BLaER1 treated with 17β-estradiol and CSF1 and Interleukin-3, amounts not matched to agents 10 nM and 100 nM (cell line): ENCODE data around the gene PRKG1.

ENCODE experiments used
- H3K27ac ChIP-seq, 11 experiments: shearing (Covaris generic); formaldehyde crosslinking; 2 replicates each; pipeline ENCODE4 v1.8.1; 2022
- H3K27me3 ChIP-seq, 11 experiments: shearing (Covaris generic); formaldehyde crosslinking; 2 replicates each; pipeline ENCODE4 v1.8.1; 2022
- H3K36me3 ChIP-seq, 11 experiments: shearing (Covaris generic); formaldehyde crosslinking; 2 replicates each; pipeline ENCODE4 v1.8.1; 2022
- H3K4me1 ChIP-seq, 10 experiments: shearing (Covaris generic); formaldehyde crosslinking; 2 replicates each; pipeline ENCODE4 v1.8.1; 2022
- H3K4me2 ChIP-seq, 11 experiments: shearing (Covaris generic); formaldehyde crosslinking; 2 replicates each; pipeline ENCODE4 v1.8.1; 2022
- H3K4me3 ChIP-seq, 10 experiments: shearing (Covaris generic); formaldehyde crosslinking; 2 replicates each; pipeline ENCODE4 v1.8.1; 2022
- H3K9ac ChIP-seq, 11 experiments: shearing (Covaris generic); formaldehyde crosslinking; 2 replicates each; pipeline ENCODE4 v1.8.1; 2022
- H3K9me3 ChIP-seq, 11 experiments: shearing (Covaris generic); formaldehyde crosslinking; replicated peaks in 1 of 11; 2 replicates each; pipeline ENCODE4 v1.8.1; 2022
- H4K20me1 ChIP-seq, 11 experiments: shearing (Covaris generic); formaldehyde crosslinking; 2 replicates each; pipeline ENCODE4 v1.8.1; 2022
- Cebpa-rat ChIP-seq, 11 experiments: shearing (Covaris generic); IDR thresholded peaks; 2 replicates each; pipeline ENCODE4 v1.8.1; 2022

The PRKG1 gene

GRCh38 chr10:52040486-52040885 is 966.2 kb downstream of the PRKG1 start:
- Histone ChIP-seq H3K9me3 (no peaks in the 10 kb centered on the region), H3K4me2 (no peak overlapping the region), H3K9ac (no peak overlapping the region), H3K4me1 (no peaks in the 10 kb centered on the region), H3K27ac (no peak overlapping the region), H3K27me3 (no peaks in the 10 kb centered on the region), H4K20me1 (no peaks in the 10 kb centered on the region), H3K36me3 (no peaks in the 10 kb centered on the region), H3K4me3 (no peak overlapping the region)
- no peak for TF ChIP-seq Cebpa-rat (IDR thresholded peaks at IDR 0.05)

GRCh38 chr10:52043811-52044210 is 969.5 kb downstream of the PRKG1 start:
- Histone ChIP-seq H3K4me3 (no peak overlapping the region), H3K4me2 (no peak overlapping the region), H4K20me1 (no peaks in the 10 kb centered on the region), H3K4me1 (no peaks in the 10 kb centered on the region), H3K9ac (no peak overlapping the region), H3K27ac (no peak overlapping the region), H3K9me3 (no peaks in the 10 kb centered on the region), H3K27me3 (no peaks in the 10 kb centered on the region), H3K36me3 (no peaks in the 10 kb centered on the region)
- TF ChIP-seq Cebpa-rat (IDR thresholded peaks at IDR 0.05) = no peak

- Histone ChIP-seq H3K9me3 (0 out of 22 replicates have a peak, but pooled peaks cover 0 to 3% (median 0%) of the 10 kb centered on the region in 11 experiments), H3K27me3 (no peaks in the 10 kb centered on the region), H4K20me1 (no peaks in the 10 kb centered on the region), H3K4me2 (no peak overlapping the region), H3K27ac (no peak overlapping the region), H3K4me3 (no peak overlapping the region), H3K4me1 (no peaks in the 10 kb centered on the region), H3K9ac (no peak overlapping the region), H3K36me3 (no peaks in the 10 kb centered on the region)
- no peak for TF ChIP-seq Cebpa-rat (IDR thresholded peaks at IDR 0.05)
Observed at GRCh38 chr10:52048051-52048450, 973.8 kb downstream of the PRKG1 start.

- Histone ChIP-seq H4K20me1 (no peaks in the 10 kb centered on the region), H3K9me3 (0 out of 22 replicates have a peak, but pooled peaks cover 0 to 3% (median 0%) of the 10 kb centered on the region in 11 experiments), H3K36me3 (no peaks in the 10 kb centered on the region), H3K4me2 (no peak overlapping the region), H3K4me3 (no peak overlapping the region), H3K27ac (no peak overlapping the region), H3K4me1 (no peaks in the 10 kb centered on the region), H3K27me3 (no peaks in the 10 kb centered on the region), H3K9ac (no peak overlapping the region)
- TF ChIP-seq Cebpa-rat (IDR thresholded peaks at IDR 0.05) = no peak
Observed at GRCh38 chr10:52050429-52051047, 976.3 kb downstream of the PRKG1 start.

GRCh38 chr10:52053497-52053896 is 979.2 kb downstream of the PRKG1 start:
- H3K4me1 ChIP-seq = no peaks in the 10 kb centered on the region
- no peak for TF ChIP-seq Cebpa-rat (IDR thresholded peaks at IDR 0.05)
- no peak overlapping the region for H3K4me2 ChIP-seq
- no peaks in the 10 kb centered on the region for H3K27me3 ChIP-seq
- H3K4me3 ChIP-seq = no peak overlapping the region
- 0 out of 22 replicates have a peak, but pooled peaks cover 0 to 3% (median 0%) of the 10 kb centered on the region in 11 experiments for H3K9me3 ChIP-seq
- H3K36me3 ChIP-seq = no peaks in the 10 kb centered on the region
- no peaks in the 10 kb centered on the region for H4K20me1 ChIP-seq
- H3K9ac ChIP-seq = no peak overlapping the region
- no peak overlapping the region for H3K27ac ChIP-seq

- Histone ChIP-seq H3K27me3 (no peaks in the 10 kb centered on the region), H3K36me3 (no peaks in the 10 kb centered on the region), H3K27ac (no peak overlapping the region), H3K4me2 (no peak overlapping the region), H3K4me1 (no peaks in the 10 kb centered on the region), H4K20me1 (no peaks in the 10 kb centered on the region), H3K9me3 (0 out of 22 replicates have a peak, but pooled peaks cover 0 to 3% (median 0%) of the 10 kb centered on the region in 11 experiments), H3K4me3 (no peak overlapping the region), H3K9ac (no peak overlapping the region)
- no peak for TF ChIP-seq Cebpa-rat (IDR thresholded peaks at IDR 0.05)
Observed at GRCh38 chr10:52056291-52056690, 982.0 kb downstream of the PRKG1 start.

GRCh38 chr10:52059089-52059488 is 984.8 kb downstream of the PRKG1 start:
- H3K36me3 ChIP-seq = no peaks in the 10 kb centered on the region
- H3K4me1 ChIP-seq = no peaks in the 10 kb centered on the region
- H4K20me1 ChIP-seq = no peaks in the 10 kb centered on the region
- no peaks in the 10 kb centered on the region for H3K27me3 ChIP-seq
- H3K4me3 ChIP-seq = no peak overlapping the region
- TF ChIP-seq Cebpa-rat (IDR thresholded peaks at IDR 0.05) = no peak
- H3K27ac ChIP-seq = no peak overlapping the region
- no peak overlapping the region for H3K9ac ChIP-seq
- H3K9me3 ChIP-seq = peaks cover 0 to 6% (median 0%) of the 10 kb centered on the region in 11 experiments; a peak in 3 of 22 replicates
- H3K4me2 ChIP-seq = no peak overlapping the region

- H3K9me3 ChIP-seq = peaks cover 0 to 12% (median 0%) of the 10 kb centered on the region in 11 experiments; a peak in 3 of 22 replicates
Observed at GRCh38 chr10:52063159-52063558, 988.9 kb downstream of the PRKG1 start.

GRCh38 chr10:52064084-52064845 is 990.0 kb downstream of the PRKG1 start:
- Histone ChIP-seq H3K9ac (no peak overlapping the region), H3K27me3 (no peaks in the 10 kb centered on the region), H3K4me1 (no peaks in the 10 kb centered on the region), H3K4me3 (no peak overlapping the region), H4K20me1 (no peaks in the 10 kb centered on the region), H3K9me3 (peaks cover 0 to 12% (median 0%) of the 10 kb centered on the region in 11 experiments; a peak in 3 of 22 replicates), H3K36me3 (no peaks in the 10 kb centered on the region), H3K27ac (no peak overlapping the region), H3K4me2 (no peak overlapping the region)
- no peak for TF ChIP-seq Cebpa-rat (IDR thresholded peaks at IDR 0.05)

More at GRCh38 chr10:52063159-52063558, 988.9 kb downstream of the PRKG1 start:
- Histone ChIP-seq H4K20me1 (no peaks in the 10 kb centered on the region), H3K4me2 (no peak overlapping the region), H3K36me3 (no peaks in the 10 kb centered on the region), H3K27ac (no peak overlapping the region), H3K9ac (no peak overlapping the region), H3K27me3 (no peaks in the 10 kb centered on the region), H3K4me1 (no peaks in the 10 kb centered on the region), H3K4me3 (no peak overlapping the region)
- no peak for TF ChIP-seq Cebpa-rat (IDR thresholded peaks at IDR 0.05)
